GM18499 (cell line): Measurements from ENCODE around the gene RASGRP4.
"Not testable (repeated sequence)": the region's sequence is repeated elsewhere in the genome, so short reads cannot be mapped to it uniquely, and the experiment has no call there.

Experiments
- ATAC-seq: cut with Tn5 transposase; IDR thresholded peaks from one replicate; pipeline ENCODE4 v1.9.1; 2021; ENCODE audit warnings: moderate number of reproducible peaks; ENCODE audit not compliant: insufficient read depth, unreplicated experiment

RASGRP4 gene

GRCh38 chr19:38425810-38426466, at the start of gene RASGRP4:
TSS of gene RASGRP4 (minus strand) at chr19:38426219. CDS start at chr19:38426091, 128 bp downstream.
- ATAC-seq, result no peak

- ATAC-seq, result no peak
Measured at GRCh38 chr19:38475176-38475575, 49.2 kb upstream of the RASGRP4 start.

GRCh38 chr19:38473201-38473600, 47.2 kb upstream of the RASGRP4 start:
- no peak for ATAC-seq

- ATAC-seq, result not testable (repeated sequence)
Measured at GRCh38 chr19:38472725-38473124, 46.7 kb upstream of the RASGRP4 start.

- ATAC-seq, result no peak
Measured at GRCh38 chr19:38470788-38471480, 44.9 kb upstream of the RASGRP4 start.

- no peak for ATAC-seq
Measured at GRCh38 chr19:38469151-38469550, 43.1 kb upstream of the RASGRP4 start.

GRCh38 chr19:38467541-38468525, 41.8 kb upstream of the RASGRP4 start:
- no peak for ATAC-seq

- no peak for ATAC-seq
Measured at GRCh38 chr19:38466050-38466449, 40.0 kb upstream of the RASGRP4 start.

GRCh38 chr19:38464421-38465082, 38.5 kb upstream of the RASGRP4 start:
- ATAC-seq, result no peak

GRCh38 chr19:38463365-38463764, 37.3 kb upstream of the RASGRP4 start:
- no peak for ATAC-seq

- no peak for ATAC-seq
Measured at GRCh38 chr19:38458991-38459390, 33.0 kb upstream of the RASGRP4 start.

- ATAC-seq, result no peak
Measured at GRCh38 chr19:38457690-38458405, 31.8 kb upstream of the RASGRP4 start.

- no peak for ATAC-seq
Measured at GRCh38 chr19:38457202-38457601, 31.2 kb upstream of the RASGRP4 start.

- no peak for ATAC-seq
Measured at GRCh38 chr19:38455031-38455430, 29.0 kb upstream of the RASGRP4 start.

- ATAC-seq, result no peak
Measured at GRCh38 chr19:38453596-38453995, 27.6 kb upstream of the RASGRP4 start.

- no peak for ATAC-seq
Measured at GRCh38 chr19:38452430-38453366, 26.7 kb upstream of the RASGRP4 start.

GRCh38 chr19:38451629-38452028, 25.6 kb upstream of the RASGRP4 start:
- no peak for ATAC-seq

GRCh38 chr19:38451036-38451435, 25.0 kb upstream of the RASGRP4 start:
- ATAC-seq, result no peak

GRCh38 chr19:38449518-38449917, 23.5 kb upstream of the RASGRP4 start:
- ATAC-seq, result no peak
